Muscle of leg (tissue), 11 donors: ENCODE results near the gene OLFM1. TPM values are rescaled to one million over a fixed set of nuclear protein-coding genes. Genes with fewer than 3 reads are reported as not detected.
"Not testable (repeated sequence)": the region's sequence is repeated elsewhere in the genome, so short reads cannot be mapped to it uniquely, and the experiment has no call there.

Source experiments
- DNase-seq: peaks from one replicate; pipeline ENCODE4 v3.0.0; 2013
- H3K27ac ChIP-seq: one replicate; pipeline ENCODE4 v1.5.1; 2013; ENCODE audit warnings: mild to moderate bottlenecking, low read length, control low read depth
- H3K27me3 ChIP-seq: one replicate; pipeline ENCODE4 v1.6.1; 2013; ENCODE audit warnings: low read length; ENCODE audit not compliant: control insufficient read depth, insufficient read depth
- H3K36me3 ChIP-seq: one replicate; pipeline ENCODE4 v1.6.1; 2013; ENCODE audit warnings: low read length; ENCODE audit not compliant: control insufficient read depth, insufficient read depth
- H3K4me1 ChIP-seq: one replicate; pipeline ENCODE4 v1.6.1; 2013; ENCODE audit warnings: low read length; ENCODE audit not compliant: control insufficient read depth, insufficient read depth
- H3K4me3 ChIP-seq: one replicate; pipeline ENCODE4 v1.5.1; 2013; ENCODE audit warnings: low read length, control low read depth
- H3K9me3 ChIP-seq: replicated peaks from 2 replicates; pipeline ENCODE4 v1.6.1; 2013; ENCODE audit warnings: low read depth, low read length; ENCODE audit not compliant: control insufficient read depth
- WGBS: methylation state at CpG from one replicate; pipeline ENCODE4 v1.1.5; 2013; ENCODE audit warnings: missing lambda C conversion rate; ENCODE audit not compliant: insufficient coverage; 5-methylcytosine and 5-hydroxymethylcytosine counted together
- polyA plus RNA-seq, 8 donors: library from polyadenylated mRNA; unstranded; fragments of 120-200 nt; gene quantifications; one replicate each; pipeline versions ENCODE4 v1.2.1 to v1.2.3, GENCODE V29; 2013; ENCODE audit warnings: inconsistent platforms in 1 of 8, low replicate concordance in 1 of 8; ENCODE audit not compliant: insufficient read length in 8 of 8, insufficient read depth in 1 of 8
- total RNA-seq: library from RNA; stranded (reverse); fragments of 120-200 nt; gene quantifications from one replicate; pipeline ENCODE4 v1.2.4, GENCODE V29; 2013

Gene OLFM1
- total and polyA plus RNA-seq, 9 donors: 3.2 to 7.4 (median 4.7) TPM

DNA sequence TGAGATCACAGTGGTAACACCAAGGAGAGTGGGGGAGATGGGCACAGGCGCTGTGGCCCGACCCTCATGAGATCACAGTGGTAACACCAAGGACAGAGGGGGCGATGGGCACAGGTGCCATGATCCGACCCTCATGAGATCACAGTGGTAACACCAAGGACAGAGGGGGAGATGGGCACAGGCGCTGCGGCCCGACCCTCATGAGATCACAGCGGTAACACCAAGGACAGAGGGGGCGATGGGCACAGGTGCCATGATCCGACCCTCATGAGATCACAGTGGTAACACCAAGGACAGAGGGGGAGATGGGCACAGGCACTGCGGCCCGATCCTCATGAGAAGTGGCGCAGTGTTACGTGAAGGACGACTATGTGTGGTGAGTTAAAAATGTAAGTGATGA is 75.1 kb downstream of the OLFM1 start:
- H3K36me3 ChIP-seq, H3K4me3 ChIP-seq, H3K27ac ChIP-seq, H3K4me1 ChIP-seq, DNase-seq, H3K9me3 ChIP-seq: not testable (repeated sequence)
- WGBS: 88% methylated on average over 7 of the region's 15 CpGs
- peaks cover 26% of the 10 kb centered on the region for H3K27me3 ChIP-seq

DNA sequence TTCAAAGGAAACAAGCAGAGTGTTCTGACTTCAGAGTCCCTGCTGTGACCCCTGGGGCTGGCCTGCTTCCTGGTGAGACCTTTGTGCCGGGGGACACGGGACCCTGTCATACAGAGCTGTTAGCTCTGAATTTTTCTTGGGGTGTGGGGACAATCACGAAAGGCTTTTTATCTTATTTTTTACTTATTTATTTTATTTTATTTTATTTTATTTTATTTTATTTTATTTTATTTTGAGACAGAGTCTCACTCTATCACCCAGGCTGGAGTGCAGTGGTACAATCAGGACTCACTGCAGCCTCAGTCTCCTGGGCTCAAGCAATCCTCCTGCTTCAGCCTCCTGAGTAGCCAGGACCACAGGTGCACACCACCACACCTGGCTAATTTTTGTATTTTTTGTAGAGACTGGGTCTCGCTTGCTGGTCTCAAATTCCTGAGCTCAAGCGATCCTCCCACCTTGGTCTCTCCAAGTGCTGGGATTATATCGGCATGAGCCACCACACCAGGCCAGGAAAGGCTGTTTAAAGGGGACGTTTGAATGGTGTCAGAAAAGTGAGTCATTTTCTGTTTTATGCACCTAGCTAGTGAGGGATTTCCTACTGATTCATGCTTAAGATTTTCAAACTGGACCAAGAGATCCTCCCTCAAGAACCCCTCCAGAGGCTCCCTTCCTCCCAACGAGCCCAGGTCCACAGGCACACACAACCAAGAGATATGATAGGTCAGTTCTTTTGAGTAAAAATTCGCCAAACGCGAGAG is 75.7 kb downstream of the OLFM1 start:
- no peaks in the 10 kb centered on the region for H3K36me3 ChIP-seq
- no peaks in the 10 kb centered on the region for H3K4me1 ChIP-seq
- no peak overlapping the region for H3K4me3 ChIP-seq
- H3K27ac ChIP-seq: no peak overlapping the region
- 85% methylated on average over 4 of the region's 11 CpGs for WGBS
- H3K9me3 ChIP-seq: no peaks in the 10 kb centered on the region
- no peak for DNase-seq
- H3K27me3 ChIP-seq: peaks cover 30% of the 10 kb centered on the region

DNA sequence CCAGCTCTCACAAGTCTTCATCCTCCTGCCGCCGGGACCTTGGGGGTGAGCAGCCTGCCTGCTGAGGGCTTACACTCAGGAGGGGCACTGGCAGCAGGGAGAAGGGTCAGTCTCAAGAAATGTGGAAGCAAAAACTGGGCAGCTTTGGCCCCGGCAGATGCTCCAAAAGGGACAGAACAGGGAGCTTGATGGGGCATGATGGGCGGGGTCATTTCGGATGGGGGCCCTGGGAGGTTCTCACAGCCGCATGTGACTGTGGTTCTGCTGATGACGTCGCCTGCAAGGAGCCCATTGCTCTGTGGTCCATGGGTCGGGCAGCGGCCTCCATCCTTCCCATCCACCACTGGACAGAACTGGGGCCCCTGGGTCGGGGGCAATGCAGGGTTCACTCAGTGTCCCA is 76.6 kb downstream of the OLFM1 start:
- Histone ChIP-seq H3K27me3 (peaks cover 38% of the 10 kb centered on the region), H3K4me3 (no peak overlapping the region), H3K4me1 (no peaks in the 10 kb centered on the region), H3K27ac (no peak overlapping the region), H3K9me3 (no peaks in the 10 kb centered on the region), H3K36me3 (no peaks in the 10 kb centered on the region)
- 84% methylated on average over 6 of the region's 11 CpGs for WGBS
- no peak for DNase-seq

DNA sequence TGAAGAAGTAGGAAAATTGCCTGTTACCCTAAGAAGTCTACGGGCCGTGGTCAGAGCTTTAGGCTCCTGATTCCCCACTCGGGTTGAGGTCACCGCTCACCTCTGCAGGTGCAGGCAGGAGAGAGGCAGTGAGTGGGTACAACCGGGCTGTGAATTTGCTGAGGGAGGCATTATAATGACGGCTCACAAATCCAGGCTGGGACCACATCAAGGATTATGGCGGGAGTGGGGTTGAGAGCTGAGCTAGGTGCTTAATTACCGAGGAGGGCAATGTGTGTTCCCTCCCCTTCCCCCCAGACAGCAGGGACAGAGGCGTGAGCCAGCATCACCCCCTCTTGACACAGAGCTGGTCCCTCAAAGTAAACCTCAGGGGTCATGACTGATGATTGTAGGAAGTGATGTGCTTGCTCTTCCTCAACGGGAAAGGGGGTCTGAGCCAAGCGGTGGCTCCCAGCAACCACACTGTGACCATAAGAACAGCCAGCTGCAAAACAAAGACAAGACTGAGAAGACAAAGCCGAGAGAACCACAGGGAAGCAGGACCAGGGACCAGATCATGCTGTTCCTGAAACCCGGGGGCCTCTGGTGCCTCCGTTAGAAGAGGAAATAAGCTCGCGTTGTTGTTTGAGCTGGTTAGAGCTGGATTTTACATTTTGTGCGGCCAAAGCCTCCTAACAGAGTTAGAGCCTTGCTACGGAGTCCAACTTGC is 77.7 kb downstream of the OLFM1 start:
- H3K27me3 ChIP-seq: peaks cover 43% of the 10 kb centered on the region
- H3K36me3 ChIP-seq: no peaks in the 10 kb centered on the region
- no peaks in the 10 kb centered on the region for H3K4me1 ChIP-seq
- no peak overlapping the region for H3K27ac ChIP-seq
- DNase-seq: no peak
- no peaks in the 10 kb centered on the region for H3K9me3 ChIP-seq
- WGBS: 72% methylated on average over 13 of the region's 18 CpGs
- no peak overlapping the region for H3K4me3 ChIP-seq

DNA sequence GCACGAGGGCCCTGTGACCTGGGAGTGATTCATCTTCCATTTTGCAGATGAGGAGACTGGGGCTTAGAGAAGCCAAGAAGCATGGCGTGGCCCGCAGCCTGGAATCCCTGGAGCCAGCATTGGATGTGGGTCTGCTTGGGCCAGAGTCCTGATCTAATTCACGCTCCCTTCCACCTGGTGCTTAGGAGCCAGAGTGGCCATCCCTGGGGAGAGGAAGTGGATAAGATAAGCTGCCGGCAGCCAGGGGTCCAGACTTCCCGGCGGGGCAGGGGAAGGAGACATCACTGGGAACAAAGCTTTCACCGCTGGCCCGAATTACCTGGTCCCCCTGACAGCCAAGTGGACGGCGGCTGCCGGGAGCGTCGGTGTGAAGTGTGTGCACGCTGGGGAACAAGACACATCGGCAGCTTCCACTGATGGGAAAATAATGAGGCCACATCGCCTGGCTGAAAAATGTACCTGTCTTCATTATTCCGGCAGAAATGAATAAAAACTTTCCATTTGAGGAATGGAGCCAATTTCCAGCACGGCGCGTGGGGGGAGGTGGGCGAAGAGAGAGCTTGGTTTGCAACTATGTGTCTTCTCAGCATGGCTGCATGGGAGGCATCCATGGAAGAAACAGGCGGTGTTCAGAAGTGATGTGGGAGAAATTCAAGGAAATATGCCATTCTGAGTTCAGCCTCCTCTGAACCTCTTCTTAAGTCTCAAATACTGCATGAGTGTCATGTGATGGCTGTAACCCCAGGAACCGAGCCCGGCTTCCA is 78.5 kb downstream of the OLFM1 start:
- 72% methylated on average over 24 of the region's 25 CpGs for WGBS
- Histone ChIP-seq H3K9me3 (no peaks in the 10 kb centered on the region), H3K27me3 (peaks cover 45% of the 10 kb centered on the region), H3K4me1 (no peaks in the 10 kb centered on the region), H3K36me3 (no peaks in the 10 kb centered on the region), H3K27ac (no peak overlapping the region), H3K4me3 (no peak overlapping the region)
- DNase-seq: no peak

DNA sequence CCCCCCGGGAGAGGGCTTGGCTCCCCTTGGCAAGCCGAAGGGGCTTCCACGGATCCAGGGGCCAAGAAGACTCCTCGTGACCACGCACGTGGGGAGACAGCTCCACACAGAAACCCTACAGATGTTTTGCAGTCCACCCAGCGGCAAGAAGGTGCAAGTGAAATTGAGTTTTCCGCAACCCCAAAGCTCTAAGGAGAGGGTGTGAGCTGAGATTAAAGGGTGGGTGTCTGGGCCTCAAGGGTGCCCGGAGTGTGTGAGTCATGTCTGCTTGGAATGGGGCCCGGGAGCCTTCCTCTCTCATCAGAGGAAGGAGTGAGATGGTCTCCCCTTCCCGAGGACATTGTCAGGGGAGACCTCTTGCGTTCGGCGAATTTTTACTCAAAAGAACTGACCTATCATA is 79.1 kb downstream of the OLFM1 start:
- peaks cover 46% of the 10 kb centered on the region for H3K27me3 ChIP-seq
- no peaks in the 10 kb centered on the region for H3K36me3 ChIP-seq
- no peak overlapping the region for H3K27ac ChIP-seq
- H3K4me1 ChIP-seq: no peaks in the 10 kb centered on the region
- no peak for DNase-seq
- no peak overlapping the region for H3K4me3 ChIP-seq
- H3K9me3 ChIP-seq: no peaks in the 10 kb centered on the region
- 64% methylated on average over 7 of the region's 14 CpGs for WGBS

DNA sequence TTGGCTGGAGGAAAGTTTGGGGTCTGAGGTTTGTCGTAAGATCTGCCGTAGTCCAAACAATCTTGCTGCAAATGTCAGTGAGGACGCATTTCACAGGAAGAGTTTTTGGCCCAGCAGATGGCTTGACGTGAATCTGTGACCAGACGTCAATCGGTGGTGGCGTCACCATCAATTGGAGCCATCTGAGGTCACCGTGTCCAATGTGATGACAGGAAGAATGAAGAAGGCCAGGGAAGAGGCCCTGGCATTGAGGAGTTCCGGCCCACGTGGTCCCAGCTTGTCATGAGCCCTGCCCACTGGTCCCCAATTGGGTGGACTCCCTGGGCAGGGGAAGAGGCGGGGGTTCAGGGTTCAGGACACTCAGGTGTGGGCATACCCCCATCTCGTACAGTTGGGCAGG is 79.9 kb downstream of the OLFM1 start:
- DNase-seq: no peak
- H3K27ac ChIP-seq: no peak overlapping the region
- H3K4me1 ChIP-seq: no peaks in the 10 kb centered on the region
- H3K9me3 ChIP-seq: no peaks in the 10 kb centered on the region
- H3K36me3 ChIP-seq: no peaks in the 10 kb centered on the region
- WGBS: 73% methylated on average over 12 of the region's 12 CpGs
- H3K4me3 ChIP-seq: no peak overlapping the region
- H3K27me3 ChIP-seq: peaks cover 46% of the 10 kb centered on the region

DNA sequence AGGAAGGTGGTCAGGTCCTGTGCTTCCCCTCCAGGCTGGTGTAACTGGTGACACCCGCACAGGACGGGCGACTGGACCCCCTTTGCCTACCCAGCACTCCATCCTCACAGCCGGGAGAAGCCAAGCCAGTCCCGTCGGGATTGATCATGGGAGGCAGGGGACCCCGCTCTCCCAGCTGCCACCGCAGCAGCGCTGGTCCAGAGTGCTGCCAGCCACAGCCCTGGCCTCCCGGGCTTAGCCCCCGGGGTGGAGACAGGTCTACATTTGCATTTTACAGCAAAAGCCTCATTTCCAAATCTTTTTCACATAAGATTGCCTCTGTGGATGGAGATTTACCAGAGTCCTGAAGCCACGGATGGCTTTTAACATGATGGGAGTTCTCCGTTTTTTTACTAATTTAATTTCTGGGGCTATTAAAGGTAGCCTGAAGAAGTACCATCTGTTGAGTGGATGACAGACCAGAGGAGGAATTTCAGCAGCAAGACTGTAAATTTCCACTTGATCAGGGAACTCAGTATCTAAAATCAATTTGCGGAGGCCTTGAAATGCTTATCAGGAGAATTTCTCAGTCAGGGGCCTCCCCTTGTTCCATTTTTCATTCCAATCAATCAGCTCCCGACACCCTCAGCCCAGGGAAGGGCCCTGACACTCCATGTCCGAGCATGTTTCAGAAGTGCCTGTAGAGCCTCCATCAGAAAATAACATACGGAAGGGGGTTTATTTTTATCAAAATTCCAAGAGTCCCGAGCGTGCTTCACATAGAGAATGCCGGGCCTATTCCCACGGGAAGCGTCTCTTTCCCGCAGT is 80.6 kb downstream of the OLFM1 start:
- H3K27me3 ChIP-seq: peaks cover 50% of the 10 kb centered on the region

DNA sequence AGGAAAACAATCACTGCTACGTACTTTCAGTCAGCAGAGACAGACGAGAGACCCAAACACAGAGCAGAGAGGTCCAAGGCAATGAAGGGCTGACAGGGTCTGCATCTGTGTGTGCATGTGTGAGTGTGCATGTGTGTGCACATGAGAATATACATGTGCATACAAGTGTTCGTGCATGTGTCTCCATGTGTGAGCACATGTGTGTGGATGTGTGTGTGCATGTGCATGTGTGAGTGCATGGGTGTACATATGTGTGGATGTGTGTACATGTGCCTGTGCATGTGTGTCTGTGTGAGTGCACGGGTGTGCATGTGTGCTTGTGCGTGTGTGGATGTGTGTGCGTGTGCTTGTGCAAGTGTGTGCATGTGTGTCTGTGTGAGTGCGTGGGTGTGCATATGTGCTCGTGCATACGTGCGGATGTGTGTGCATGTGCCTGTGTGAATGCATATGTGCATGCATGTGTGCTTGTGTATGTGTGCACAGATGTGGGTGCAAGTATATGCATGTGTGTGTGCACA is 82.3 kb downstream of the OLFM1 start:
- no peak for DNase-seq
- Histone ChIP-seq H3K27ac (no peak overlapping the region), H3K9me3 (no peaks in the 10 kb centered on the region), H3K4me1 (no peaks in the 10 kb centered on the region), H3K27me3 (peaks cover 51% of the 10 kb centered on the region), H3K36me3 (no peaks in the 10 kb centered on the region), H3K4me3 (no peak overlapping the region)
- WGBS: 85% methylated on average over 10 of the region's 10 CpGs

More for the DNA sequence above, 80.6 kb downstream of the OLFM1 start:
- DNase-seq: no peak
- Histone ChIP-seq H3K36me3 (no peaks in the 10 kb centered on the region), H3K4me3 (no peak overlapping the region), H3K4me1 (no peaks in the 10 kb centered on the region), H3K27ac (no peak overlapping the region), H3K9me3 (no peaks in the 10 kb centered on the region)
- WGBS: 82% methylated on average over 12 of the region's 23 CpGs
